DMS153 treated with DMSO at 0.1 percent for 48 hours (cell line): ENCODE results near the gene MAB21L4.

ENCODE experiments used
- DNase-seq: peaks from one replicate; lab custom pipeline; 2025; ENCODE audit not compliant: unreplicated experiment; lab: John Stamatoyannopoulos, UW

Gene MAB21L4

DNA sequence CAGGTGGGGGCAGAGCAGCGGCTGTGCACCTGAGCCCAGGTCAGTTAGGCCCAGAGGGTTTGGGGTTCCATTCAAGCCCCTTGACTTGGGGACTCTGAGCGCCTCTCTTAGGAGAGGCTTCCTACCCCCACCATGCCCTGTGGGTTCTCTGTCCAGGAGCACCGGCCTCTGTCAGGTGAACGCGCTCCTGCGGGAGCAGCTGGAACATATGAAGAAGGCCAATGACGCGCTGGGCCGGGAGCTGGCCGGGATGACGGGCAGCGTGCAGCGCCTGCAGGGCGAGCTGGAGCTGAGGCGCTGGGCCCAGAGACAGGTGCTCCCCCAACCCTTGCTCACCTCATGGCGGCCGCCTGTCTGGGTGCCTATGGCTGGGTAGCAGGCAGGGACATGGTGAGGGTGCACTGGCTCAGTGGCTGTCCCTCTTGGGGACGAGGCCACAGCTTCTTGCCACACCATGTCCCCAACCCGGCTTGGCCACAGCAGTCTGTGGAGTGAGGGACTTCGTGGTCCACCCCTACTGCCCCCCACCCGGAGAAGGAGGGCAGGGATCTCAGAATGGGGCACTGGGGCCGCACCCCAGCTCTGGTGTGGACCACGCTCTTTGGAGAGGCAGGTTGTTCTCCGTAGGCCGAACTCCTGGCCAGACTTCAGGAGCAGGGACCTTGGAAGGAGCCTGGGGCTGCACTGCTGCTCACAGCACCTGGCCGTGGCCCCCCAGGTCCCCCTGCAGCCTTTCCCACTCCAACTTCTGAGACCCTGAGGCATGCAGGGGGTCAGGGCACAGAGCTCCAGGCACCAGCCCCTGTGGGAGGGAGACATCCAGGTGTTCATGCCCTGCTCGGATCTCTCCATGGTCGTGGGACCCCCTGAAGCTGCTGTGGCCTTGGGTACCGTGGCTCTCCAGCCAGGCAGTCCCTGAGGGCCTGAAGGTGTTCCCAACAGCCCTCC, 29.9 kb upstream of the MAB21L4 start:
- DNase-seq, result no peak

DNA sequence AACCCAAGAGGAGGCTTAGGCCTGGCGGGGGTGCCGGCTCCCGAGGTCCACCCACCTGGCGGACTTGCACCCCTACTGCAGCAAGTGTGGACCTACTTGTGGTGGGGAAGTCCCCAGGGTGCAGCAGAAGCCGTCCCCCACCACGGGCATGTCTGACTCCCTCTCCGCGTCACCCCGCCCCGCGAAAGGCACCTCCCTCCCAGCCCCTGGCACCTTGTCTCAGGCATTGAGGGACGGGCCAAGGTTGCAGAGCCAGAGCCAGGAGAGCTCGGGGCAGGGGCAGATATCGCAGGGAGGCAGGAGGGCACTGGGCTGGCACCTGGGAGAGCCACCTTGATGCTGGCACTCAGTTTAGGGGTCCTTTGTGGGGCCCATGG, 29.2 kb upstream of the MAB21L4 start:
- DNase-seq, result no peak

DNA sequence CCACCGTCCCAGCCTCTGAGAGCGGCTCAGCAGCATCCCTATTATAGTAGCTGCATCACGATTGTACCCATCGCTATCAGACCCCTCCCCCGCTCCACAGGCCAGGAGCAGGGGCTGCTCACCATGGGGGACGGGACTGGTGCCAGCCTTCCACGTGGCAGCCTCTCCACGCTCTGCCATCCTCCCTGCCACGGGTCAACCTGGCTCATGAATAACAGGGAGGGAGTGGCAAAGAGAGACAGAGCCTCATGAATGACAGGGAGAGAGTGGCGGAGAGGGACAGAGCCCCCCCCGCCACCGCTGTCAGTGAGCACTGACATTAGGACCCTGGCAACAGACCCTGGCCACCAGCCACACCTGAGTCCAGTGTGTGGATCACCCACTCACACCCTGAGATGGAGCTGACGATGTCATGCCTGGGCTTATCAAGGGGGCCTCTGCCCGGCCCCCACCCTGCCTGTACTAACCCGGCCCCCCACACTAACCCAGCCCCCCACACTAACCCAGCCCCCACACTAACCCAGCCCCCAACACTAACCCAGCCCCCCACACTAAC, 27.1 kb upstream of the MAB21L4 start:
- no peak for DNase-seq

DNA sequence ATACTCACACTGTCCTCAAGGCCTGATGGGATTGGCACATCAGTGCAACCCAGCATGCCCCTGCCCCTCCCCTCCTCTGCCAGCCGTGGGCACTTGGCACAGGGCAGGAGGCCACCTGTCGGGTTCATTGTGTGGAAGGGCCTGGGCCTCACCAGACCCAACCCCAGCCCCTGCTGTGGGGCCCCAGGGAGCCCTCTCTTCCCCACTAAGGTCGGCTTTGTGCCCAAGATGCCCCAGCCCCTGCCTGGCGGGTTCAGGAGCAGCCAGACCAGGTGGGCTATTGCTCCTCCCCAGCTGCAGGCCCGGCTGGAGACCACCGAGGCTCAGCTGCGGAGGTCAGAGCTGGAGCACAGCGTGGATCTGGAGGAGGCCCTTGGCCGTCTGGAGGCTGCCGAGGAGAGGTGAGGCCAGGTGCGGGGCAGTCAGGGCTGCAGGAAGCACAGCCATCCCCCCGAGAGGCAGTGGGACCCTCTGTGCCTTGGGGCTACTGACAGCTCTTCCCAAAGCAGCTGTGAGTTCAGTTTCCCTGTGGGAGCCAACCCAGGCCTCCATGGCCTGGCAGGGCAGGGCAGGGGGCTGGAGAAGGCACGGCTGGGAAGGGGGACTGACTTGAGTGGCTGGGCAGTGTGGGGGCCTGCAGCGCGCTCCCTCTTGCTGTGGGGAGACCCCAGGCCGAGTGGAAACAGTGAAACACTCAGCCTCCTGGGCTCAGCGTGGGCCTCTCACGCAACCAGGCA, 26.5 kb upstream of the MAB21L4 start:
- DNase-seq, result no peak

DNA sequence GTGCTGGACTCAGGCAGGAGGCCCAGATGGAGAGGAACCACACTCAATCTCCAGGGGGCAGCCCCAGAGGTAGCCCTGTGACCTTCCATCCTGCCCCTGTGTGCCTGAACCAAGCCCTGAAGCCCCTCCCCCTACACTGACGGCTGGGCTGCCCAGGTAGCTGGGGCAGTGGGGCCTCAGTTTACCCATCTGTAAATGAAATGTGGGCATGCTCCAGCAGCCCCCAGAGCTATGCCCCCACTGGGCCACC, 26.0 kb upstream of the MAB21L4 start:
- DNase-seq, result no peak

DNA sequence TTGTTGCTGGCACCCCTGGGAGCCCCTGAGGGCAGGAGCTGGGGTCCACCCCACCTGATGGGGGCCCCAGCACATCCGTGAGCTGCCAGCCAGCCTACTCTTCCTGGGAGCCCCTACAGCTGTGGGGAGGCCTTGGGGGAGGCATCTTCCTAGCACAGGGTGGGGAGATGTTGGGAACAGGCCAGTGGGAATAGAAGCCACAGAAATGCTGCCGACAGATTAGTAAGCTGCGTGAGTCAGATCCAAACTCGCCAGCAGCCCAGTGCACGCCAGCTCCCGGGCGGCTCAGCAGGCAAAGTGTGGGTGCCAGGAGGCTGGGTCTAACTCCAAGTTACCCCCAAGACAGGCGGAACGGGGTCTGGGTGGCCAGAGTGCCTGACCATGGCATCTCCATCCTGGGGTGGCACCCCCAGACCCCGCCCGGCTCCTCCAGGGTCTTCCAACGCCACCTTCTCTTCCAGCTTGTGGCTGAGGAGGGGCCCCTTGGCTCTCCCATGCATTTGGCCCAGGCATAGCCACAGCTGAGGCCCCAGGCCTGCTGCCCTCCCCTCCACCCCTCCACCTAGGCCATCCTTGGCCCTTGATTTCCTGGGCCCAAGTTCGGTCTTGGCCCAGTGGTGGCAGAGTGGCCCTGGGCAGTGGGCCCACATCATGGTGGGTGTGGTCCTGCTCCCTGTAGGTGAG, 25.5 kb upstream of the MAB21L4 start:
- no peak for DNase-seq

DNA sequence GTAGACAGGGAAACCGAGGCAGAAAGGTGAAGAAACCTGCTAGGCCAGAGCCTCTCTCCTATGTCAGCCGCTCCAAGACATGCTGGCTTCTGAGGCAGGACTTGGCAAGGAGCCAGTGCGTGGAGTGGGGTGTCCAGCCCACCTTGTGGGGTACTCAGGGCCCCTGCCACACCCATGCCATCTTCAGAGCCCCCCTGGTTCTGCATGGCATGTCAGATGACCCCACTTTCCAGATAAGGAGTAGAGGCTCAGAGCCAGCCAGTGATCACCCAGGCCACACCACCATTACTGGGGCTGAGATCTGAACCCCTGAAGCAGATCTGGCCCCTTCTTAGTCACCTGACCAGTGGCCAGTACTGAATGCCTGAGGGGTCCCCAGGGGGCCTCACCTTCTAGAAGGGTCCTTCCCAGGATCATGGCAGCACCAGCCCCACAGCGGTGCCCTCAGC, 24.9 kb upstream of the MAB21L4 start:
- DNase-seq, result no peak

DNA sequence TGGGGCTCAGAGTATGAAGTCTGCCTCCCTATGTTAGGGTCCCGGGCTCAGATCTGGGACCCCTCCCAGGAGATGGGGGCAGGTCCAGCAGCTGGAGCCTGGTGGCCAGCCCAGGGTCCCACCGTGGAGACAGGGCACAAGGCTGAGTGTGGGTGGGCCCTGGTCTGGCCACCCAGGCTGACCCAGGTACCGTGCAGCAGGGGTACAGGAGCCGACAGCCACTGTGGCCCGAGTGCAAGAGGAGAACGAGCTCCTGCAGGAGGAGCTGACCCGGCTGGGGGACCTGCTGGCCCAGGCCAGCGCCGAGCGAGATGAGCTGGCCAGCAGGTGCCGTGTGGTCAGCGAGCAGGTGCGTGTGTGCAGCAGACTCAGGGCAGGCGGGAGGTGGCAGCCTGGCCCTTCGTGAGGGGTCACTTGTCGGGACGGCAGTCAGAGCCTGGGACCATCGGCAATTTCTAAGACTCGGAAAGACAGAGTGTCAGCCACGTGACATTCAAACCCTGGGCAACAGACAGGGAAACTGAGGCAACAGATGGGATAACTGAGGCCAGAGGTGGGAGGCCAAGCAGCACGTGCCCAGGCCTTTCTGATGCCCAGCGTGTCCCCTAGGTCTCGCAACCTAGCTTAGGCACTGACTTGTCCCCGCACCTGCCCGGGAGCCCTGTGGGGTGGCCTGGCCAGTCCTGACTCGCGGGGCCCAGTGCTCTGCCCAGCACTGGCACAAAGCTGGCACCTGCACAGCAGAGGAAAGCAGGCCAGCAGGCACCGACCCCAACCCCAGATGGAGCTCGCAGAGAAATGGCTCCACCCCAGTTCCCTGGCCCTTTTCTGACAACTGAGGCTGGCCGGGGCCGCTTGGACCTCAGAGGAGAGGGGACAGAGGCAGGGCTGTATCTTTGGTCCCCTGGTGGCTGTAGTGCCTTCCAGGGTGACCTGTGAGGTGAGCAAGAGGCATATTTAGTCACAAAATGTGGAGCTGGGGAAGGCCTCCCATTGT, 24.1 kb upstream of the MAB21L4 start:
- no peak for DNase-seq

DNA sequence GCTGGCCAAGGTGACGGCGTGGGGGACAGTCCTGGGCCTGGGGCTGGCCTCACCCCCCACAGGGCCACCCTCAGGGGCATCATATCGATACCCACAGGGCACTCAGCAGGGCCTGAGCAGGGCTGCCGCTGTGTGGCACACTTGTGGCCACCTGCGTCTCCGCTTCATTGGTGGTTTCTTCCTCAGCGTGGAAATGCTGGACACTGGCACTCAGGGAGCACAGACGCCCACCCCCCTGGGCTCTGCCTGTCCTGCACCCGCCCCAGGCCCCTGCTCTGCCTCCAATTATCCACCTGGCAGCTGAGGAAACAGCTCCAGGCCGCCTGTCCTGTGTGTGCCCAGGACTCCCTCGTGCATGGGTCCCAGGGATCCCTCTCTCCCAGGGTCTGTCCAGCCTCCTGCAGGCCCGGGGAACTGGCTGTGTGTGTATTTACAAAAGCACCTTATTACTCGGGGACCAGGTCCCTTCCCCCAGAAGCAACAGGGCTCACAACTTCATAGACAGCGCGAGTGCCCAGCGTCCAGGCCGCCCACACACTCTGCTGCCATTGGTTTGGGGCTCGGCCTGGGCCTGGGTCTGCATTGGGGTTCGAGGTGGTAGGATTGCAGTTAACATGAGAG, 23.3 kb upstream of the MAB21L4 start:
- DNase-seq, result no peak

DNA sequence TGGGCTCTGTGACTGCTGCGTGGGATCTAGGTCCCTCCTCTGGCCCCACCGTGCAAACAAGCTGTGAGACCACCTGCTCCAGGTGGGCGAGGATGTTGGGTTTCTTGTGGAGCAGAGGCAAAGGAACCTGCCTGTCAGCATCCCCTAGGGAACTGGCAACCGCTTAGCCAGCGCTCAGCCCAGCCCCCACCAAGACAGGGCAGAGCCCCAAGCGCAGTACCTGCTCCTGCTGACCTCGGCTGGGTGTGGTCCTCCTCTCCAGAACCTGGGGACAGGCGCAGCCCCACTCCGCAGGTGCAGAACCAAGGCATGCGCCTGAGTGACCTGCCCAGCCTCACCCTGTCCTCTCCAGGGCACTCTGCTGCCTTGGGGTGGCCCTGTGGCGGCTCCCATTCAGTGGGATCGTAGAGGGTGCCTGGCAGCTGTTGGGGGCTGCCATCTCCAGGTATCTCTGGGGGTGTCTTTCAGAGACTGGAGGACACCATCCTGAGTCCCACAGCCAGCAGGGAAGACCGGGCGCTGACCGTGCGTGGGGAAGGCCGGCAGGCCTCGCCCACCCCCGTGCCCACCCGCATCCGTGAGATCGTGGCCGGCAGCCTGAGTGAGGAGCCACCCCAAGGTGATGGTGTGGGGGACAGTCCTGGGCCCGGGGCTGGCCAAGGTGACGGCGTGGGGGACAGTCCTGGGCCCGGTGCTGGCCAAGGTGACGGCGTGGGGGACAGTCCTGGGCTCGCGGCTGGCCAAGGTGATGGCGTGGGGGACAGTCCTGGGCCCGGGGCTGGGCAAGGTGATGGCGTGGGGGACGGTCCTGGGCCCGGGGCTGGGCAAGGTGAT, 22.5 kb upstream of the MAB21L4 start:
- no peak for DNase-seq

DNA sequence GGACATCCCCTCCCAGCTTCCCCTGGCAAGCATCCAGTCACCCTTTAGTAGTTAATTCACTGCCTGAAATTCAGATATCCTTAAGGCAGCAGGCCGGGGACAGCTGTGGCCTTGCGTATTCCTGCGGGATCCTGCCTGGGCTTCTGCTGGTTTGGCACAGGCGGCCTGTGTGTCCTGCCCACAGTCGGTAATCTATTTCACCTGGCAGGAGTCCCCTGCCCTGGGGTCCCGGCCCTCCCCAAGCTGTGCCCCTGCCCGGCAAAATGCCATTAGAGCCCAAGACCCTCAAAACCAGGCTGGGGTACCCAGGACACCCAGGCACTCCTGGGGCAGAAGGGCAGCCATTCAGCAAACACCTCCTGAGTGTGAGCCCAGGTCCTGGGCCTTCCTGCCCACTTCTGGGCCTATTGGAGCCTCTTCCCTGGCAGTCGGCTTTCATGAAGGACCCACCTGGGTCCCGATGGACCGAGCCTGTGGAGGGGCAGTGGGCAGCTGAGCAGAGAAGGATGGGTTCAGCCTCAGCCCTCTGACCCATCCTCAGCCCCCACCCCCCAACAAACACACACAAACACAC, 21.8 kb upstream of the MAB21L4 start:
- no peak for DNase-seq

DNA sequence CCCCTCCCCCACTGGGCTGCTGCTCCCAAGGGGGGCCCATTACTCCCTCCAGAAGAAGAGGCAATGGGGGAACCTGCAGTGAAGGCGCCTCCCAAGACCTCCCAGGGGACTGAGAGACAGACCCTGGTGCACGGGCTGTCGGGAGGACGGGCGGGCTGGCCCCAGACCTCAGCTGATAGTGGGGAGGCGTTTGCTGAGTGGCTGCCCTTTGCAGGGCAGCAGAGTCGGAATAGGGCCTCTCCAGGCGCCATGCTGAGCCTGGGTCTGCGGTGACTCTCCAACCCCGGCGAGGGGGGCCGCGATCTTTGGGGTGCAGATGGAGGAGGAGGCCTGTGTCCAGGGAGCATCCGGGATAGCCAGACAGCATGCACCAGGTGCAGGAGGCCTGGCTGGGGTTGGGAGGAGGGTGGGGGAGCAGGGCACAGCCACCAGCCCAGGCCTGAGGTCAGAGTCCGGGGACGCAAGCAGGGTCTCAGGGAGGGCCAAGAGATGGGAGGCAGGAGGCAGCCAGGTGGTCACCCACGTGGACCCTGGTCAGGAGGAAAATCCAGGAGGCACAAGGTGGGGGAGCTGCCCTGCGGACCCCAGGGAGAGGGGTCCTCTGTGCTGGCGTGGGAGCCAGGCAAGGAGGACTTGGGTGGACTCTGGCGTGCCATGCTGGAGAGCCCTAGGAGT, 21.2 kb upstream of the MAB21L4 start:
- DNase-seq, result no peak

DNA sequence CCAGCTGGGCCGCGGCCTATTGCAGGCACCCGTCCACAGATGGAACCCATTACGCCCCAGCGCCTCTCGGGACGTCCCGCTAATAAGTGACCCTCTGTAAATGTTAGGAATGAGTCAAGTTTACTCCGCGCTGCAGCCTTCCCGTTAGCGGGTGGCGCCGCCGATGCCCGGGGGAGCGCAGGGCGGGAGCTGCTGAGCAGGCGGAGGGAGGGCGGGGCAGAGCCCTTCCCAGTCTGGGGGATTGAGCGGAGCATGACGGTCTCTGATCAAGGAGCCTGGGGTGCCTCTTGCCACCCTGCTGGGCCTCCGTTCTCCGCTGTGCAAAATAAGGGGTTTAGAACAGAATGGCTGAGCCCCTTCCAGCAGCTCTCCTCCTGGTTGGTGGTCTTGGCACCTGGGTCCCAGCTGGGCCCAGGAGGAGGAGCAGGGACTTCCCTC, 20.6 kb upstream of the MAB21L4 start:
- no peak for DNase-seq

DNA sequence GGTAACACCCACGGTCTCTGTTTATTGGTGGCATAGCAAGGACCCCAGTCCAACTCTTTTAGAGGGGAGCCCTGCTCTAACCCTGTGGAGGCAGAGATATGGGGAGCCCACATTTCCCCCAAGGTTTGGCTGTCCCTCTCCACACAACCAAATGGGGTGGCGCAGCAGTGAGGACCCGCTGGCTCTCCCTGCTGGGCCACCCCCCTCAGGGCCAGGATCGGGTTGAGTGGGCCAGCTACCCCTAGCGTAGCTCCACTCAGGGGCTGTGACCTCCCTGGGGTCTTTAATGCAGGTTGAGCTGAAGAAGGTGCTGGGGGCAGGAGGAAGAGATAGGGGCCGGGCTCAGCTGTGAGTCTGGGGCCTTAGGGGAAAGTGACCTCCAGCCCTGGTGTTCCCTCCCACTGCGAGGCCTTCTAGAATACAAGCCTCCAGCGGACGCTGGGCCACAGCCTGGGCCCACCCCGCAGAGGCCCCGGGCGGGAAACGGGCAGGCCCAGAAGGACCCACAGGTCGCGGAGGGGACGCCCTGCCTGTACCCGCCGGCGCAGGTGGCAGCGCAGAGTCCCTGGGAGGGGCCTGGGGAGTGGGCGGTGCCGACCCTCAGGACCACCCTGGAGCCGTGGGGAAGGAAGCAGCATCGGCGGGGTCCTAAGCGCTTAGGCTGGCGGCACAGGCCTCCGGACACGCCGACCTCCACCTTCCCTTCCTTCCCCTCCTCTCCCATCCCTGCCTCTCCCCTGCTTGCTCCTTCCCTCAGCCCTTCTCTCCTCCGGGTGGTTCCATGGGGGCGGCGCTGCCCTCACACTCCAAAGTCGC, 19.8 kb upstream of the MAB21L4 start:
- DNase-seq, result no peak

DNA sequence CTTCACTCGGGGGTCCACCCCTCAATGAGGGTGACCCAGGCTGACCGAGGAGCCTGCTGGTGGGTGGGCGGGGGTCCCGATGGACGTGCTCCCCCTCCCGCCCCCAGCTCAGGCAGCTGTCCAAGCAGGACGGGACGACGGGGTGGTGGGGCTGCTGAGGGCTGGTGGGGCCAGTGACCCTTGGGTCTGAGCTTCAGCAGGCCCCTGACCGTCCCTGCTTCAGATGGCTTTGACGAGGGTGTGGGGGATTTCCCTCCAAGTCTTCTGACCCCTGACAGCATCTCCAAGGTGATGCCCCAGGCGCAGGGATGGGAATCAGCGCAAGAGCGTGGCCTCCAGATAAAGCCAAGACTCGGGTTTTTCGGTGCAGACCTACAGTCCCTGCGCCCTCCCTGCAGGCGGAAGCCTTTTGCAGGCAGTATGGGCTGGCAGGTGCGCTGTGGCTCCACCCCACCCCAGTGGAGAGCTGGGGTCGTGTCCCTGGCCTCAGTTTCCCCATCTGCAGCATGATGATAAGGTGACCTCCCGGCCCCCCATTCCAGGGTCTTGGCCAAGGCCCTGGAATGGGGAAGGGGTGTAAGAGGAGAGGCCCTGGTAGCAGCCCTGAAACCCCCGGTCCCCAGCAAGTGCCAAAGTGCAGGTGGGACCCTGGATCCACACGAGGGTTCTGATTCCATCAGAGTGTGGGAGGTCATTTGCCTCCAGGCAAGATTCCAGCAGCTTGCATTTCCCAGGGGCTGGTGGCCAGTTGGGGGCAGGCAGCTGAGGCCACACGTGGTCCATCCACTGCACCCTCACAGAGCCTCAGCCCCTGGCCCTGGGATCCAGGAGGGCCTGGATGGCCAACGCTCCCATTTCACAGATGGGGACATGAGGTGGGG, 18.9 kb upstream of the MAB21L4 start:
- no peak for DNase-seq
